Hepatocyte (in vitro differentiated cells): ENCODE data around the gene HSD17B14. TPM values are rescaled to one million over a fixed set of nuclear protein-coding genes. Genes with fewer than 3 reads are reported as not detected.

Source experiments
- DNase-seq: peaks from one replicate; pipeline ENCODE4 v3.0.0-alpha.2; 2016; ENCODE audit warnings: low spot score
- H2AFZ ChIP-seq: fragments of 200-600 bp; sonication (generic); 2 replicates; pipeline ENCODE4 v1.6.0; 2016; ENCODE audit warnings: antibody characterized with exemption, mild to moderate bottlenecking
- H3K27ac ChIP-seq: fragments of 200-600 bp; sonication (generic); 2 replicates; pipeline ENCODE4 v1.5.1; 2016; ENCODE audit warnings: mild to moderate bottlenecking
- H3K27me3 ChIP-seq: fragments of 200-600 bp; sonication (generic); 2 replicates; pipeline ENCODE4 v1.6.1; 2016
- H3K36me3 ChIP-seq: fragments of 200-600 bp; sonication (generic); replicated peaks from 2 replicates; pipeline ENCODE4 v1.5.1; 2016; ENCODE audit warnings: low read depth; ENCODE audit not compliant: insufficient read depth
- H3K4me1 ChIP-seq: fragments of 200-600 bp; sonication (generic); 2 replicates; pipeline ENCODE4 v1.5.1; 2016; ENCODE audit warnings: mild to moderate bottlenecking, moderate library complexity; ENCODE audit not compliant: insufficient read depth
- H3K4me2 ChIP-seq: fragments of 200-600 bp; sonication (generic); 2 replicates; pipeline ENCODE4 v1.6.0; 2016
- H3K4me3 ChIP-seq: fragments of 200-600 bp; sonication (generic); 2 replicates; pipeline ENCODE4 v1.5.1; 2016; ENCODE audit warnings: mild to moderate bottlenecking
- H3K79me2 ChIP-seq: fragments of 200-600 bp; sonication (generic); 2 replicates; pipeline ENCODE4 v1.6.0; 2017; ENCODE audit warnings: mild to moderate bottlenecking
- H3K9me2 ChIP-seq: fragments of 200-600 bp; sonication (generic); replicated peaks from 2 replicates; pipeline ENCODE4 v1.6.0; 2017; ENCODE audit warnings: mild to moderate bottlenecking; ENCODE audit not compliant: insufficient read depth
- H3K9me3 ChIP-seq: fragments of 200-600 bp; sonication (generic); 2 replicates; pipeline ENCODE4 v1.5.1; 2016; ENCODE audit warnings: low read depth, mild to moderate bottlenecking
- H4K20me1 ChIP-seq: fragments of 200-600 bp; sonication (generic); 2 replicates; pipeline ENCODE4 v1.6.0; 2016; ENCODE audit warnings: mild to moderate bottlenecking; ENCODE audit not compliant: insufficient read depth, poor library complexity, severe bottlenecking
- EZH2 ChIP-seq: fragments of 200-600 bp; sonication (generic); IDR thresholded peaks from 2 replicates; pipeline ENCODE4 v1.6.1; 2016; ENCODE audit warnings: antibody characterized with exemption, mild to moderate bottlenecking, borderline replicate concordance
- EZH2phosphoT487 ChIP-seq: fragments of 200-600 bp; sonication (generic); IDR thresholded peaks from one replicate; pipeline ENCODE4 v1.6.1; 2018; ENCODE audit warnings: antibody characterized with exemption, mild to moderate bottlenecking, low read depth, moderate library complexity; ENCODE audit not compliant: unreplicated experiment, severe bottlenecking
- WGBS: methylation state at CpG from one replicate; pipeline ENCODE4 v1.1.6; 2016; ENCODE audit warnings: low lambda C conversion rate; ENCODE audit errors: missing lambda C conversion rate; 5-methylcytosine and 5-hydroxymethylcytosine counted together
- polyA plus RNA-seq: library from polyadenylated mRNA; unstranded; fragments of >200 nt; fragmentation: Nextera tagmentation; extraction: Ambion mirVana; gene quantifications from 2 replicates; pipeline ENCODE4 v1.2.1, GENCODE V29; 2016
- total RNA-seq: library from RNA; depleted of rRNA; stranded (reverse); fragments of >200 nt; gene quantifications from 2 replicates; pipeline ENCODE4 v1.2.3, GENCODE V29; 2014
- TF ChIP-seq, protein P1 (sequence below): fragments of 200-600 bp; sonication (generic); IDR thresholded peaks from 2 replicates; pipeline ENCODE4 v1.5.1; 2016; ENCODE audit warnings: antibody characterized with exemption, mild to moderate bottlenecking; ENCODE audit not compliant: poor library complexity

Gene HSD17B14
- total and polyA plus RNA-seq, 2 experiments from 2014 or later: 64.1 to 91.9 TPM

DNA sequence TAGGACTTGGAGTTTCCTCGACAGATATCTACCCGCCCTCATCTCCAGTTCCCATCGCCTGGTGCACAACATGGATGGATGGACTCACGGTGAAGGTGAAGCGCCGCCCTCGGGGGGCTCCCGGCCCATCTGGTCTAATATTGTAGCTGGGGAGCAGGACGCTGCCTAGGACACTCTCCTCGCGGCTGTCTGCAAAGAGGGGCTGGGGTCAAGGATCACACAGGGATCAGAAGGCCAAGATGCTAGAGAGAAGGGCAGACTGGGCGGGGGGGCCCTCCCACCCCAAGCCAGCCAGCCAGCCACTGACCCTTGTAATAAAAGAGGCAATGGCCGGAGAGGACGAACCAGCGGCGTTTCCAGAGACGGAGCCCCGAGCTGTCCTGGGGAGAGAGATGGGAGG lies 25.0 kb upstream of the HSD17B14 start:
- Histone ChIP-seq H3K9me3 (no peaks in the 10 kb centered on the region), H3K4me3 (no peak overlapping the region), H3K4me2 (no peak overlapping the region), H3K27ac (no peak overlapping the region), H2AFZ (no peak overlapping the region), H3K4me1 (peaks cover 2% of the 10 kb centered on the region), H3K9me2 (no peaks in the 10 kb centered on the region), H4K20me1 (no peaks in the 10 kb centered on the region), H3K27me3 (no peaks in the 10 kb centered on the region), H3K36me3 (no peaks in the 10 kb centered on the region), H3K79me2 (peaks cover 10% of the 10 kb centered on the region)
- no peak for DNase-seq
- WGBS: 94% methylated on average over 17 of the region's 18 CpGs
- TF ChIP-seq EZH2 (no peak), EZH2phosphoT487 (no peak)
- TF ChIP-seq, protein P1, sequence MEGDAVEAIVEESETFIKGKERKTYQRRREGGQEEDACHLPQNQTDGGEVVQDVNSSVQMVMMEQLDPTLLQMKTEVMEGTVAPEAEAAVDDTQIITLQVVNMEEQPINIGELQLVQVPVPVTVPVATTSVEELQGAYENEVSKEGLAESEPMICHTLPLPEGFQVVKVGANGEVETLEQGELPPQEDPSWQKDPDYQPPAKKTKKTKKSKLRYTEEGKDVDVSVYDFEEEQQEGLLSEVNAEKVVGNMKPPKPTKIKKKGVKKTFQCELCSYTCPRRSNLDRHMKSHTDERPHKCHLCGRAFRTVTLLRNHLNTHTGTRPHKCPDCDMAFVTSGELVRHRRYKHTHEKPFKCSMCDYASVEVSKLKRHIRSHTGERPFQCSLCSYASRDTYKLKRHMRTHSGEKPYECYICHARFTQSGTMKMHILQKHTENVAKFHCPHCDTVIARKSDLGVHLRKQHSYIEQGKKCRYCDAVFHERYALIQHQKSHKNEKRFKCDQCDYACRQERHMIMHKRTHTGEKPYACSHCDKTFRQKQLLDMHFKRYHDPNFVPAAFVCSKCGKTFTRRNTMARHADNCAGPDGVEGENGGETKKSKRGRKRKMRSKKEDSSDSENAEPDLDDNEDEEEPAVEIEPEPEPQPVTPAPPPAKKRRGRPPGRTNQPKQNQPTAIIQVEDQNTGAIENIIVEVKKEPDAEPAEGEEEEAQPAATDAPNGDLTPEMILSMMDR: no peak

DNA sequence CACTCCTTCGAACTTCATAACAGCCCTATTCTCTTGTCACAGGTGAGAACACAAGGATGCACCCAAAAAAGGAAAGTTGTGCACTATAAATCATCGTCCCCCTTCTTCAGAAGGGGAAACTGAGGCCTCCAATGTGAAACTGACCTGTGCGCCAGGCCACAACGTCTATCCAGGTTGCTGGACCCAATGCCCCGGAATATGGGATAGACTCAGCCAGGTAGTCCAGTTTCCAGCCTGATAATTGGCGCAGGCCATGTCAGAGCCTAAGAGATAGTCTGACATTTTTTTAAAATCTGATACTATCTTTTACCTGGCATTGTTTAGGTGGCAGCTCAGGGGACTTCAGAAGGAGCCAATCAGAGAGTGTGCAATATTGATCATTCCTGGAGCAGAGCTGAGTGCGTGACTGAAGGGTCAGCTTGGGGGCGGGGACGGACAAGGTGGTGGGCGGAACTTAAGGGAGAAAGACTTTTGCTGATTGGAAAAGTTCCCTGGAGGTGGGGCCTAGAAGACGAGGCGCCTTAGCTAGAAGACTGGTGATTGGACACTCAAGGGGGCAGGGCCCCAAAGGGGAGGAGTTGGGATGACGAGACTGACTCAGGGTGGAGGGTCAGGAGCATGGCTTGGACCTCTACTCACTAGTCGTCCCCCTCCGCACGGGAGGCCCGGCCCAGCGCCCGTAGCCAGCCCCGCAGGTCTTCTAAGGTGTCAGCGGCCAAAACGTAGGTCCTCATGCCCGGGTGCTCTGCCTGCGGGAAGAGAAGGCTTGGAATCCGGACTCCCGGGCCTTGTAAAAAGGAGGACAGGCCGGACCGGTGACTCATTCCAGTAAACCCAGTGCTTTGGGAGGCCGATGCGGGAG lies 23.7 kb upstream of the HSD17B14 start:
- H3K27me3 ChIP-seq: no peaks in the 10 kb centered on the region
- H3K9me3 ChIP-seq: no peaks in the 10 kb centered on the region
- no peak for DNase-seq
- WGBS: 94% methylated on average over 30 of the region's 30 CpGs
- H3K4me3 ChIP-seq: no peak overlapping the region
- H2AFZ ChIP-seq: no peak overlapping the region
- no peaks in the 10 kb centered on the region for H3K36me3 ChIP-seq
- H3K4me1 ChIP-seq: no peaks in the 10 kb centered on the region
- H3K4me2 ChIP-seq: no peak overlapping the region
- TF ChIP-seq EZH2: no peak
- TF ChIP-seq EZH2phosphoT487: no peak
- TF ChIP-seq, protein P1: no peak
- H3K9me2 ChIP-seq: no peaks in the 10 kb centered on the region
- no peaks in the 10 kb centered on the region for H3K79me2 ChIP-seq
- H3K27ac ChIP-seq: no peak overlapping the region
- no peaks in the 10 kb centered on the region for H4K20me1 ChIP-seq

GRCh38 chr19:48858984-48859710 lies 22.9 kb upstream of the HSD17B14 start:
- Histone ChIP-seq H3K27ac (no peak overlapping the region), H3K4me2 (no peak overlapping the region), H3K4me3 (no peak overlapping the region)

More at GRCh38 chr19:48858984-48859710, 22.9 kb upstream of the HSD17B14 start:
- H2AFZ ChIP-seq: no peak overlapping the region
- DNase-seq: no peak
- H3K27me3 ChIP-seq: no peaks in the 10 kb centered on the region
- TF ChIP-seq, protein P1: no peak
- TF ChIP-seq EZH2: no peak
- no peak for TF ChIP-seq EZH2phosphoT487
- no peaks in the 10 kb centered on the region for H3K9me3 ChIP-seq
- H3K4me1 ChIP-seq: no peaks in the 10 kb centered on the region
- H3K79me2 ChIP-seq: no peaks in the 10 kb centered on the region
- no peaks in the 10 kb centered on the region for H3K36me3 ChIP-seq
- no peaks in the 10 kb centered on the region for H4K20me1 ChIP-seq
- H3K9me2 ChIP-seq: no peaks in the 10 kb centered on the region
- 93% methylated on average over 26 of the region's 34 CpGs for WGBS
